Endodermal cell (in vitro differentiated cells): ENCODE measurements around the gene GPATCH1. TPM values are rescaled to one million over a fixed set of nuclear protein-coding genes. Genes with fewer than 3 reads are reported as not detected.
A peak's percentile ranks its signal among the peaks of the same experiment; 100 is the strongest.

Experiments used
- DNase-seq: peaks from one replicate; pipeline ENCODE4 v3.0.0-alpha.2; 2017
- H3K27ac ChIP-seq: 2 replicates; pipeline ENCODE4 v1.5.1; 2013; ENCODE audit warnings: mild to moderate bottlenecking, low read depth, low read length, moderate library complexity
- H3K27me3 ChIP-seq: 2 replicates; pipeline ENCODE4 v1.6.1; 2013; ENCODE audit warnings: mild to moderate bottlenecking, low read length, moderate library complexity; ENCODE audit not compliant: insufficient read depth, control insufficient read depth, poor library complexity, severe bottlenecking
- H3K36me3 ChIP-seq: 2 replicates; pipeline ENCODE4 v1.7.0; 2013; ENCODE audit warnings: mild to moderate bottlenecking, low read length, moderate library complexity; ENCODE audit not compliant: control insufficient read depth, insufficient read depth
- H3K4me1 ChIP-seq: one replicate; pipeline ENCODE4 v1.7.0; 2013; ENCODE audit warnings: low read length; ENCODE audit not compliant: control insufficient read depth, insufficient read depth
- H3K4me3 ChIP-seq: 2 replicates; pipeline ENCODE4 v1.5.1; 2013; ENCODE audit warnings: mild to moderate bottlenecking, low read length, moderate library complexity
- H3K9ac ChIP-seq: 2 replicates; pipeline ENCODE4 v1.6.1; 2013; ENCODE audit warnings: mild to moderate bottlenecking, low read length, moderate library complexity; ENCODE audit not compliant: poor library complexity, severe bottlenecking; ENCODE audit errors: extremely low read depth
- H3K9me3 ChIP-seq: 2 replicates; pipeline ENCODE4 v1.6.1; 2013; ENCODE audit warnings: mild to moderate bottlenecking, low read length, moderate library complexity; ENCODE audit not compliant: control insufficient read depth
- H3K27ac Mint-ChIP-seq: 2 replicates; pipeline ENCODE4 v1.8.0; 2020; ENCODE audit warnings: mixed read lengths
- H3K27me3 Mint-ChIP-seq: 2 replicates; pipeline ENCODE4 v1.8.0; 2021; ENCODE audit warnings: mild to moderate bottlenecking, mixed read lengths; ENCODE audit not compliant: insufficient read depth
- H3K36me3 Mint-ChIP-seq: 2 replicates; pipeline ENCODE4 v1.8.0; 2020; ENCODE audit warnings: low read depth, mixed read lengths
- H3K4me1 Mint-ChIP-seq: 2 replicates; pipeline ENCODE4 v1.8.0; 2020; ENCODE audit warnings: mixed read lengths
- H3K4me3 Mint-ChIP-seq: 2 replicates; pipeline ENCODE4 v1.8.0; 2020; ENCODE audit warnings: mild to moderate bottlenecking, moderate library complexity, mixed read lengths
- H3K9me3 Mint-ChIP-seq: 2 replicates; pipeline ENCODE4 v1.8.0; 2020; ENCODE audit warnings: mild to moderate bottlenecking, mixed read lengths
- CTCF ChIP-seq: fragments of 200-600 bp; sonication (generic); conservative IDR thresholded peaks from 2 replicates; pipeline ENCODE4 v1.5.0; 2021; ENCODE audit warnings: antibody characterized with exemption, mild to moderate bottlenecking
- WGBS, 2 experiments: methylation state at CpG; one replicate each; pipeline versions ENCODE4 v1.1.5 to v1.1.7; 2013; ENCODE audit warnings: missing lambda C conversion rate in 2 of 2, mixed read lengths in 1 of 2; ENCODE audit not compliant: insufficient coverage in 1 of 2, insufficient read length in 1 of 2; 5-methylcytosine and 5-hydroxymethylcytosine counted together
- total RNA-seq, 2 donors: library from RNA; stranded (reverse); fragmentation: NEBNext Ultra II Directional in 1 of 2; extraction: Animal tissue kit (Norgen Biotek cat#: 25700) in 1 of 2; gene quantifications; 2 replicates in 1 of 2; 3 replicates in 1 of 2; pipeline ENCODE4 v1.2.1, GENCODE V29; 2021

Gene GPATCH1
- total RNA-seq, 2 donors from 2014 or later: 10.1 to 11.2 TPM

GRCh38 chr19:33090179-33090578, 9.2 kb downstream of the GPATCH1 start:
- no peaks in the 10 kb centered on the region for H3K9me3 ChIP-seq
- WGBS, 2 experiments: 80 to 88% methylated on average over 1 to 3 of the region's 3 CpGs
- H3K27me3 Mint-ChIP-seq: no peaks in the 10 kb centered on the region
- H3K36me3 Mint-ChIP-seq: peaks cover 51% of the 10 kb centered on the region
- no peak for TF ChIP-seq CTCF
- no peak overlapping the region for H3K9ac ChIP-seq
- no peaks in the 10 kb centered on the region for H3K9me3 Mint-ChIP-seq
- H3K27ac ChIP-seq: no peak overlapping the region
- no peak overlapping the region for H3K4me3 Mint-ChIP-seq
- H3K4me3 ChIP-seq: no peak overlapping the region
- peaks cover 54% of the 10 kb centered on the region for H3K36me3 ChIP-seq
- peaks cover 7% of the 10 kb centered on the region for H3K4me1 Mint-ChIP-seq
- no peak for DNase-seq
- H3K27me3 ChIP-seq: no peaks in the 10 kb centered on the region
- peaks cover 4% of the 10 kb centered on the region for H3K4me1 ChIP-seq
- H3K27ac Mint-ChIP-seq: no peak overlapping the region

- WGBS, 2 experiments: 92 to 98% methylated on average over 8 to 11 of the region's 11 CpGs
Observed at GRCh38 chr19:33093420-33094210, 12.6 kb downstream of the GPATCH1 start.

GRCh38 chr19:33094436-33095067, 13.6 kb downstream of the GPATCH1 start:
- no peaks in the 10 kb centered on the region for H3K9me3 ChIP-seq
- H3K4me1 Mint-ChIP-seq: peaks cover 5% of the 10 kb centered on the region
- H3K4me1 ChIP-seq: no peaks in the 10 kb centered on the region
- H3K9ac ChIP-seq: no peak overlapping the region
- H3K27ac Mint-ChIP-seq: no peak overlapping the region
- peaks cover 67% of the 10 kb centered on the region for H3K36me3 ChIP-seq
- H3K4me3 Mint-ChIP-seq: no peak overlapping the region
- no peaks in the 10 kb centered on the region for H3K27me3 Mint-ChIP-seq
- H3K27me3 ChIP-seq: no peaks in the 10 kb centered on the region
- no peak overlapping the region for H3K4me3 ChIP-seq
- peaks cover 74% of the 10 kb centered on the region for H3K36me3 Mint-ChIP-seq
- no peak for DNase-seq
- H3K9me3 Mint-ChIP-seq: no peaks in the 10 kb centered on the region
- WGBS, 2 experiments: 95 to 97% methylated on average over 4 to 6 of the region's 6 CpGs
- no peak for TF ChIP-seq CTCF
- no peak overlapping the region for H3K27ac ChIP-seq

More at GRCh38 chr19:33093420-33094210, 12.6 kb downstream of the GPATCH1 start:
- no peaks in the 10 kb centered on the region for H3K9me3 Mint-ChIP-seq
- no peaks in the 10 kb centered on the region for H3K27me3 ChIP-seq
- no peak for TF ChIP-seq CTCF
- no peak overlapping the region for H3K27ac ChIP-seq
- no peak overlapping the region for H3K4me3 Mint-ChIP-seq
- peaks cover 5% of the 10 kb centered on the region for H3K4me1 Mint-ChIP-seq
- peak overlapping the region; percentile 67 for H3K27ac Mint-ChIP-seq
- no peaks in the 10 kb centered on the region for H3K4me1 ChIP-seq
- no peak for DNase-seq
- peaks cover 77% of the 10 kb centered on the region for H3K36me3 Mint-ChIP-seq
- H3K9ac ChIP-seq: no peak overlapping the region
- no peaks in the 10 kb centered on the region for H3K9me3 ChIP-seq
- H3K36me3 ChIP-seq: peaks cover 71% of the 10 kb centered on the region
- no peaks in the 10 kb centered on the region for H3K27me3 Mint-ChIP-seq
- H3K4me3 ChIP-seq: no peak overlapping the region
